HUES48 (cell line): Measurements from ENCODE around the gene POLH.
A peak's percentile ranks its signal among the peaks of the same experiment; 100 is the strongest.
"Not testable (repeated sequence)": the region's sequence is repeated elsewhere in the genome, so short reads cannot be mapped to it uniquely, and the experiment has no call there.

Experiments used
- H3K27ac ChIP-seq: one replicate; pipeline ENCODE4 v1.7.0; 2013; ENCODE audit warnings: low read depth, low read length, inconsistent platforms
- H3K27me3 ChIP-seq: 2 replicates; pipeline ENCODE4 v1.6.1; 2013; ENCODE audit warnings: mild to moderate bottlenecking, low read length; ENCODE audit not compliant: control insufficient read depth, insufficient read depth
- H3K36me3 ChIP-seq: 2 replicates; pipeline ENCODE4 v1.6.1; 2013; ENCODE audit warnings: low read length; ENCODE audit not compliant: control insufficient read depth, insufficient read depth
- H3K4me1 ChIP-seq: 2 replicates; pipeline ENCODE4 v1.6.1; 2013; ENCODE audit warnings: mild to moderate bottlenecking, low read length; ENCODE audit not compliant: control insufficient read depth, insufficient read depth
- H3K4me3 ChIP-seq: 2 replicates; pipeline ENCODE4 v1.5.1; 2013; ENCODE audit warnings: mild to moderate bottlenecking, low read depth, low read length
- H3K9ac ChIP-seq: 2 replicates; pipeline ENCODE4 v1.6.1; 2013; ENCODE audit warnings: mild to moderate bottlenecking, low read depth, low read length, moderate library complexity
- H3K9me3 ChIP-seq: 2 replicates; pipeline ENCODE4 v1.6.1; 2013; ENCODE audit warnings: low read length; ENCODE audit not compliant: control insufficient read depth, insufficient read depth

Gene POLH

DNA sequence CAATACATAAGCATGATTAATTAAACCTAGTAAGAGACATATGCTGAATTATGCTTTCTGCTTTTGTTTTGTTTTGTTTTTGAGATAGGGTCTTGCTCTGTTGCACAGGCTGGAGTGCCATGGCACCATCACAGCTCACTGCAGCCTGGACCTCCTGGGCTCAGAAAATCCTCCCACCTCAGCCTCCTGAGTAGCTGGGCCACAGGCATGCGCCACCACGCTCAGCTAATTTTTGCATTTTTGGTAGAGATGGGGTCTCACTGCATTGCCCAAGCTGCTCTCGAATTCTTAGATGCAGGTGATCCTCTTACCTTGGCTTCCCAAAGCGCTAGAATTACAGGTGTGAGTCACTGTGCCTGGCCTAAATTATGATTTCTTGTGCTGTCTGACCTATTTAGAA, 4.0 kb upstream of the POLH start:
- Histone ChIP-seq H3K9ac (no peak overlapping the region), H3K27me3 (no peaks in the 10 kb centered on the region), H3K4me3 (no peak overlapping the region), H3K36me3 (peaks cover 62% of the 10 kb centered on the region), H3K27ac (no peak overlapping the region), H3K9me3 (no peaks in the 10 kb centered on the region), H3K4me1 (no peaks in the 10 kb centered on the region; the same call in 1 of the 2 replicates)

DNA sequence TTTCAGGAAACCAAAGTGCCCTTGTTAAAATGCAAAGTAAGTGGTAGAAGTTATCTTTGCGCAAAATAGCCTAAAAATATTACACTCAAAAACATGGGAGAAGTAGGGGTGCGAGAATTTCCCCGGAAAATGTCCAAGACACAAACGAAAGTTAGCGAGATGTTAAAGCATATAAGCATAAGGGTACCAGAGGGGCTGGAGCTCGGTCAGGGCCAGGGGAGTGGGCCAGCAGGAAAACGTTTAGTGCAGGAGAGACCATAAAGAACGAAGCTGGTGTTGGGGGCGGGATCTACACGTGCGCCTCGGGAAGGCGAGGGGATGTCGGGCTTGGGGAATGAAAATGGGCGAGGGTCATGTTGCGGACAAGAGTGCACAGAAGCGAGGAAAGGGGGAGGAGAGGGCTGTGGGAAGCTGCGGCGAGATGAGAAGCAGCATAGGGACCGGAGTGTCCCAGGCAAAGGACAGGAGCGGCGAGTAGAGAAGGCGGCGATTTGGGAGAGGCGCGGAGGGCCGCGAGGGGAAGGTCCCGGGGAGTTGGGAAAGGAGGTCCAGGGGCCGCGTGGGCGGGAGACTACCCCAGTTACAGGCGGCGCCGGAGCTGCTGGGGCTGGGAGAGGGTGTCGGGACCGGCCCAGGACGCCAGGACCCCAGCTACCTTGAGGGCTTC, 747 bp upstream of the POLH start:
- Histone ChIP-seq H3K4me1 (no peaks in the 10 kb centered on the region; the same call in 1 of the 2 replicates), H3K9ac (peak overlapping the region; percentile 85), H3K27ac (peak overlapping the region; percentile 82), H3K4me3 (peak overlapping the region; percentile 100), H3K36me3 (peaks cover 33% of the 10 kb centered on the region), H3K9me3 (peaks cover 3% of the 10 kb centered on the region; the same call in 1 of the 2 replicates), H3K27me3 (no peaks in the 10 kb centered on the region)

DNA sequence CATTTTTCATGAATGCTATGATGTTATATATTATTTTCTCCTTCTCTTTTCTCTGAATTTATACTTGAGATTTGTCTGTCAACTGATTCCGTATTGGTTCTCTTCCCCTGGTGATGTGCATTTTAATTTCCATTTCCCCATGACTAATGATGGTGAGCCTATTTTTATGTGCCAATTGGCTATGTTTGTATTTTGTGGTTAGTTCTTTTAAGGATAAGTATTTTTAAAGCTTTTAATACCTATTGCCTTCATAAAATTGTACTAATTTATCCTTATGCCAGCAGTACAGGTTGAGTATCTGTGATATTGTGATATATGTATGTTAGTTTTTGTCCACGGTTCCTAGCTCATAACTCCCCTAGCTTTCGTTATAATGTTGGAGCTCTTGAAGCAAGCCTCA, 2.8 kb downstream of the POLH start:
- Histone ChIP-seq H3K27me3 (no peaks in the 10 kb centered on the region), H3K9me3 (peaks cover 3% of the 10 kb centered on the region; the same call in 1 of the 2 replicates), H3K4me1 (no peaks in the 10 kb centered on the region; the same call in 1 of the 2 replicates), H3K36me3 (peaks cover 17% of the 10 kb centered on the region), H3K27ac (no peak overlapping the region), H3K9ac (no peak overlapping the region), H3K4me3 (no peak overlapping the region)

DNA sequence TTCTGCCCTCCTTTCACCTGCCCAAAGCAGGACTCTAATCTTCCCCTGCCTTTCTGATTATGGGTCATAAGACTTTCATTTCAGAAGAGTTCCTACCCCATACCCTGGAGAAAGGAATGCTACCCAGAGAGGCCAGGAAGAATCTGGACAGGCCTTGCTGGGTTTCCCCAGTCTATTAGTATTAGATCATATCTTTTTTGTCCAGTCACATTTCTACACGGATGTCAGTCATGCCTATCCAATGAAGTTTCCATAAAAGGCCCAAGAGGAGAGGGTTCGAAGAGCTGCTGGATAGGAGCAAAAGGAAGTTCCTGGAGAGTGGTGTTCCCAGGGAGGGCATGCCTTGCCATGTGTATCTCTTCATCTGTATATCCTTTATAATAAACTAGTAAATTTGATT, 3.2 kb downstream of the POLH start:
- Histone ChIP-seq H3K27ac (peak overlapping the region; percentile 47), H3K9me3 (peaks cover 3% of the 10 kb centered on the region; the same call in 1 of the 2 replicates), H3K4me3 (no peak overlapping the region), H3K36me3 (peaks cover 22% of the 10 kb centered on the region), H3K9ac (no peak overlapping the region), H3K4me1 (no peaks in the 10 kb centered on the region; the same call in 1 of the 2 replicates), H3K27me3 (no peaks in the 10 kb centered on the region)

DNA sequence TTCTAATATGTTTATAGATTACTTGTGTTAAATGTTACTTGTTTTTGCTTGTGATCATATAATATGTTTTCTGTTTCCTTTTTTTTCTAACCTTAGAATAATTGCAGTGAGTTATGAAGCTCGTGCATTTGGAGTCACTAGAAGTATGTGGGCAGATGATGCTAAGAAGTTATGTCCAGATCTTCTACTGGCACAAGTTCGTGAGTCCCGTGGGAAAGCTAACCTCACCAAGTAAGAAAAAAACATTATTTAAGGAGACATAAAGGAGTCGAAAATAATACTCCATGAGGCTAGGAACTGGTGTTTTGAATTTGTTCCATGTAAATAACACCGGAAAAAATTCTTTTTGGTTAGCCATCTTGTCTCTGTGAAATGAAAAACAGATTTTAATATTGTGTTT, 6.9 kb downstream of the POLH start:
- H3K27me3 ChIP-seq = no peaks in the 10 kb centered on the region
- peaks cover 3% of the 10 kb centered on the region; the same call in 1 of the 2 replicates for H3K9me3 ChIP-seq
- no peaks in the 10 kb centered on the region for H3K4me1 ChIP-seq
- no peak overlapping the region for H3K4me3 ChIP-seq
- H3K27ac ChIP-seq = no peak overlapping the region
- peaks cover 50% of the 10 kb centered on the region for H3K36me3 ChIP-seq
- H3K9ac ChIP-seq = no peak overlapping the region

DNA sequence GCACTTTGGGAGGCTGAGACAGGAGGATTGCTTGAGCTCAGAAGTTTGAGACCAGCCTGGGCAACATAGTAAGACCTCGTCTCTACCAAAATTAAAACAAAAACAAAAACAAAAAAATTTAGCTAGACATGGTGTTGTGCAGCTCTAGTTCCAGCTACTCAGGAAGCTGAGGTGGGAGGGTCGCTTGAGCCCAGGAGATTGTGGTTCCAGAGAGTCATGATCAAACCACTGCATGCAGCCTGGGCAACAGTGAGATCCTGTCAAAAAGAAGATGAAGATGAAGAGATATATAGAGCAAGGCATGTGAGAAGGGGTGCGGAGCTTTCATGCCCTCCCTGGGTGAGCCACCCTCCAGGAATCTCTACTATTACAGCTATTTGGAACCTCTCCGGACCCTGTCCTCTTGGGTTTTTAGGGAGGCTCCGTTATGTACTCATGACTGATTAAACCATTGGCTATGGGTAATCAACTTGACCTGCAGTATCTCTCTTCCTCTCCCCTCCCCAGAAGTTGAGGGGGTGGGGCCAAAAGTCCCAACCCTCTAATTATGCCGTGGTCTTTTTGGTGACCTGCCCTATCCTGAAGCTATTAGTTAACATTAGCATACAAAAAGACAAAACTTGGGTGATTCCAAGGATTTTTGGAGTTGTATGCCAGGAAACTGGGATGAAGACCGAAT, 9.0 kb downstream of the POLH start:
- Histone ChIP-seq H3K36me3 (peaks cover 64% of the 10 kb centered on the region), H3K27ac (no peak overlapping the region), H3K9ac (no peak overlapping the region), H3K9me3 (no peaks in the 10 kb centered on the region), H3K27me3 (no peaks in the 10 kb centered on the region), H3K4me3 (no peak overlapping the region), H3K4me1 (no peaks in the 10 kb centered on the region)

DNA sequence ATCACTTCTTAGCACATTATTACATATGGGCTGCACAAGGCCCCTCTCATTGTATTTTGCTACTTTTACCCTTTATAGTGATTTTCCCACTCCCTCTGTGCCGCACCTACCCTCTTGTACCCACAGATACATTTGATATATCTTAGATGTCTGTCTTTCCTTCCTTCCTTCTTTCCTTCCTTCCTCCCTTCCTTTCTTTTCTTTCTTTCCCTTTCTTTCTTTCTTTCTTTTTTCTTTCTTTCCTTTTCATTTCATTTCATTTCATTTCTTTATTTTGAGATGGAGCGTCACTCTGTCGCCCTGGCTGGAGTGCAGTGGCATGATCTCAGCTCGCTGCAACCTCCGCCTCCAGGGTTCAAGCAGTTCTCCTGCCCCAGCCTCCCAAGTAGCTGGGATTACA, 12.2 kb downstream of the POLH start:
- H3K27me3 ChIP-seq = no peaks in the 10 kb centered on the region
- no peak overlapping the region for H3K9ac ChIP-seq
- H3K27ac ChIP-seq = no peak overlapping the region
- H3K9me3 ChIP-seq = no peaks in the 10 kb centered on the region
- peaks cover 68% of the 10 kb centered on the region for H3K36me3 ChIP-seq
- no peaks in the 10 kb centered on the region for H3K4me1 ChIP-seq
- no peak overlapping the region for H3K4me3 ChIP-seq

DNA sequence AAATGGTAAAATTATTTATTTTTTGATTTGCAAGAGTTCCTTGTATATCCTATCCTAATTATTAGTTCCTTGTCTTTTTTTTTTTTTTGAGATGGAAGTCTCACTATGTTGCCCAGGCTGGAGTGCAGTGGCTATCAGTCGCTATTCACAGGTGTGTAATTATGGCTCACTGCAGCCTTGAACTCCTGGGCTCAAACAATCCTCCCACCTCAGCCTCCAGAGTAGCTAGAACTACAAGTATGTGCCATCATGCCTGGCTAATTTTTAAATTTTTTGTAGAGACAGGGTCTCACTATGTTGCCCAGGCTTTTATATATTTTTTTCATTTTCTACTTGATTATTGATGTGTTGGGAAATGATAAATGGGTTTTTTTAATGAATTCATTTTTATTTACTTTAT, 13.6 kb downstream of the POLH start:
- peaks cover 55% of the 10 kb centered on the region for H3K36me3 ChIP-seq
- H3K4me1 ChIP-seq, H3K4me3 ChIP-seq, H3K9ac ChIP-seq, H3K27me3 ChIP-seq, H3K27ac ChIP-seq, H3K9me3 ChIP-seq: not testable (repeated sequence)

DNA sequence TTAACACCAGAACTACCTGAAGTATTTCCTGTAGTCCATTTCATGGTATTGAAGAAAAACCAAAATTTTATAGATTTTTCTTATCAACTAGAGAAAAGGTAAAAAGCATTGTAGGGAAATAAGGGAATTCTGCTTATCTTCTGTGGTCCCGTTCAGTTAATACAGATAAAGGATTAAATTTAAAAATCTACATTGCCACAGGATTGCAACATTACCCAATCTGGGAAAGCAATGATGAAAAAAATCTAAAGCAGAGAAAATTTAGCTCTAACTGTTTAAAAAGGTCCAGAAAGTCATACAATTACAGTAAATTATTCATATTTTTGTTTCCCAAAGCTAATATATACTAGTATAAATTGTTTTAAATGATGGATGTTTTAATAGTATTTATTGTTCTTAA, 18.0 kb downstream of the POLH start:
- H3K27ac ChIP-seq = no peak overlapping the region
- H3K9ac ChIP-seq = no peak overlapping the region
- no peaks in the 10 kb centered on the region for H3K4me1 ChIP-seq
- H3K36me3 ChIP-seq = peaks cover 30% of the 10 kb centered on the region
- no peak overlapping the region for H3K4me3 ChIP-seq
- no peaks in the 10 kb centered on the region for H3K9me3 ChIP-seq
- H3K27me3 ChIP-seq = no peaks in the 10 kb centered on the region

DNA sequence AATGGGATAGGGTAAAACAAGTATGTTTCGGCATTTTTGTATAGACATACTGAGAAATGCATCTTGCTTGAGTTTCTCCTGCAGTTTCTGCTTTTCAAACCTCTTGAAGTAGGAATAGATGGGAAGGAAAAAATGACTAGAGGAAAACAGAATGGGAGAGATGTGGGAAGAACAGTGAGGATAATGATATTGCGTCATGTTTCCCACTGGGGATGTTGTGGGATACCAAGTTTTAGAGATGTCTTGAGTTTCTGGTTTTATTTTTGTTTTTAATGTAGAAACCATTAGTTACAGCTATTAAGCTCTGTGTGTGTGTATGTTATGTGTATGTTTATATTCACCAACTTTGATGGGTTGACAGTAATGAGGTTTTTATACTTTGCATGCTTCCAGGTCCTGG, 24.6 kb downstream of the POLH start:
- H3K9ac ChIP-seq = no peak overlapping the region
- no peak overlapping the region for H3K27ac ChIP-seq
- no peaks in the 10 kb centered on the region for H3K27me3 ChIP-seq
- H3K9me3 ChIP-seq = no peaks in the 10 kb centered on the region
- H3K4me3 ChIP-seq = no peak overlapping the region
- H3K4me1 ChIP-seq = no peaks in the 10 kb centered on the region
- H3K36me3 ChIP-seq = peaks cover 36% of the 10 kb centered on the region

DNA sequence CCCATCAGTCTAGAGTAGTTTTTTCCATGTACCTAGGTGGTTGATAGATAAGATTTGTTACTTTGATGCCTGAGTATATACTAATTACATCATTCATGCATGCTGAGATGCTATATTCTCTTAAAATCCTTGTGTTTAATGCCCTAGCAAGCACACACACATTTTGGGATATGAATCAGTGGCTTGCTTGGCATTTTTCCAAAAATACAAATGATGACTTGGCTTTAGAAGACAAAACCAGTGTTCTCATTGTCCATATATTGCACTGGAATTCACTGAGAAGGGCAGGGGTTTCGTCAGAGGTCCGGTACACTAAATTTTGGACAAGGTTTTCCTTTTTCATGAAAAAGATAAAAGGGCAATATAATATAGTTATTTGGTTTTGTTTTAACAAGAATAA, 28.2 kb downstream of the POLH start:
- Histone ChIP-seq H3K27ac (no peak overlapping the region), H3K27me3 (no peaks in the 10 kb centered on the region), H3K4me3 (no peak overlapping the region), H3K36me3 (peaks cover 36% of the 10 kb centered on the region), H3K9ac (no peak overlapping the region), H3K9me3 (no peaks in the 10 kb centered on the region), H3K4me1 (no peaks in the 10 kb centered on the region)
